ENCODE data around the gene COL8A2. TPM values are rescaled to one million over a fixed set of nuclear protein-coding genes. Genes with fewer than 3 reads are reported as not detected.

COL8A2 gene
- total and polyA plus RNA-seq, 2 donors (not counting 3 experiments of a cell fraction or from before 2014, with no cell fraction given): 1.2 to 1.3 TPM

DNA sequence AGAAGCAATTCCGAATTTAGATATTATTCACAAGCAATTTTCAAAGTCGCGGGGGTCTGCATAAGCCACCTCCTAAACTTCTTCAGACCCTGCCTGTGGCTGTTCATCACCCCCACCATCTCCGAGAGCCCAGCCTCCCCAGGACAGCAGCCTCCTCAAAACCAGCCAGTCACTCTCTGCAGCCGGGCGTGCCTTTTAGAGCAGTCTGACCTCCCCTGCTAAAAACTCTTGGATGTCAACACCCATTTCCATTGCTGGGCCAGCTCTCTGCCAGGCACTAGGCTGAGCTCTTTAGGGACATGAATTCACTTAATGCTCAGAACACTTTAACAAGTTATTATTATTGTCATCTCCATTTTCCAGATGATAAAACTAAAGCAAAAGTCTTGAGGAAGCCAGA, 24.6 kb downstream of the COL8A2 start:
- Histone ChIP-seq H3K4me2 (ENCODE audit: insufficient read depth, low read length) (no peak overlapping the region), H3K27me3 (ENCODE audit: control insufficient read depth in 2 of 2, insufficient read depth in 2 of 2, low read length in 2 of 2) (no peaks in the 10 kb centered on the region)
- no peak for DNase-seq (ENCODE audit: low read depth, low spot score)

More for the DNA sequence above, 24.6 kb downstream of the COL8A2 start:
- H3K4me3 ChIP-seq (replicated peaks in 1 of 3; ENCODE audit: insufficient read depth in 1 of 3, low read depth in 1 of 3, low read length in 3 of 3): no peak overlapping the region
- H3K4me1 ChIP-seq (ENCODE audit: control insufficient read depth, extremely low read depth, insufficient read depth, low read length): no peaks in the 10 kb centered on the region
- intact Hi-C loops (cut with micrococcal nuclease): no loop called here
- H3K9me3 ChIP-seq (replicated peaks; ENCODE audit: control insufficient read depth, insufficient read depth, low read length): no peaks in the 10 kb centered on the region
- no peak for TF ChIP-seq EZH2 (IDR thresholded peaks at IDR 0.05; ENCODE audit: borderline replicate concordance, low read depth, low read length, severe bottlenecking)
- no peak for TF ChIP-seq GATA2 (IDR thresholded peaks at IDR 0.05; ENCODE audit: insufficient read depth, insufficient read length, low read depth, low read length)
- no peak for TF ChIP-seq JUN (IDR thresholded peaks at IDR 0.05; ENCODE audit: borderline replicate concordance, insufficient read depth, insufficient read length, low read depth)
- TF ChIP-seq, protein P1, sequence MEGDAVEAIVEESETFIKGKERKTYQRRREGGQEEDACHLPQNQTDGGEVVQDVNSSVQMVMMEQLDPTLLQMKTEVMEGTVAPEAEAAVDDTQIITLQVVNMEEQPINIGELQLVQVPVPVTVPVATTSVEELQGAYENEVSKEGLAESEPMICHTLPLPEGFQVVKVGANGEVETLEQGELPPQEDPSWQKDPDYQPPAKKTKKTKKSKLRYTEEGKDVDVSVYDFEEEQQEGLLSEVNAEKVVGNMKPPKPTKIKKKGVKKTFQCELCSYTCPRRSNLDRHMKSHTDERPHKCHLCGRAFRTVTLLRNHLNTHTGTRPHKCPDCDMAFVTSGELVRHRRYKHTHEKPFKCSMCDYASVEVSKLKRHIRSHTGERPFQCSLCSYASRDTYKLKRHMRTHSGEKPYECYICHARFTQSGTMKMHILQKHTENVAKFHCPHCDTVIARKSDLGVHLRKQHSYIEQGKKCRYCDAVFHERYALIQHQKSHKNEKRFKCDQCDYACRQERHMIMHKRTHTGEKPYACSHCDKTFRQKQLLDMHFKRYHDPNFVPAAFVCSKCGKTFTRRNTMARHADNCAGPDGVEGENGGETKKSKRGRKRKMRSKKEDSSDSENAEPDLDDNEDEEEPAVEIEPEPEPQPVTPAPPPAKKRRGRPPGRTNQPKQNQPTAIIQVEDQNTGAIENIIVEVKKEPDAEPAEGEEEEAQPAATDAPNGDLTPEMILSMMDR (IDR thresholded peaks at IDR 0.05; ENCODE audit: extremely low read depth in 1 of 2, insufficient read depth in 1 of 2, low read depth in 1 of 2, low read length in 2 of 2): no peak
- TF ChIP-seq, protein P2, sequence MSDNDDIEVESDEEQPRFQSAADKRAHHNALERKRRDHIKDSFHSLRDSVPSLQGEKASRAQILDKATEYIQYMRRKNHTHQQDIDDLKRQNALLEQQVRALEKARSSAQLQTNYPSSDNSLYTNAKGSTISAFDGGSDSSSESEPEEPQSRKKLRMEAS (IDR thresholded peaks at IDR 0.05; ENCODE audit: insufficient read depth, insufficient read length): no peak
- no peak for TF ChIP-seq POLR2A (IDR thresholded peaks at IDR 0.05; ENCODE audit: low read depth, low read length)
- H3K9ac ChIP-seq (replicated peaks; ENCODE audit: extremely low read depth, insufficient read depth, low read length): no peak overlapping the region
- H3K9me1 ChIP-seq (replicated peaks; ENCODE audit: control insufficient read depth, extremely low read depth, insufficient read depth, low read length): no peaks in the 10 kb centered on the region
- FAIRE-seq: no peak
- POLR2A ChIA-PET: no interaction called here
- no TSS peak for BruUV-seq (replicated peaks)
- peaks cover 0 to 2% of the 10 kb centered on the region in 2 experiments for H3K36me3 ChIP-seq (ENCODE audit: control insufficient read depth in 2 of 2, extremely low read depth in 1 of 2, insufficient read depth in 2 of 2, low read length in 2 of 2)
- dilution Hi-C loops (cut with MboI; ENCODE audit: extremely low pct_ligation_motif_present, low sequenced_read_pairs): no loop called here
- CTCF ChIA-PET: interaction anchor here (0.6 to 13.8 kb wide), 9 partner anchors 19 to 269 kb away, joined by 3 to 233 read pairs (median 4); partner anchors contain the start of gene TRAPPC3
- no peaks in the 10 kb centered on the region for H4K20me1 ChIP-seq (replicated peaks; ENCODE audit: control insufficient read depth, extremely low read depth, insufficient read depth, low read length)
- no peak overlapping the region for H2AFZ ChIP-seq (ENCODE audit: low read depth, low read length)
- H3K79me2 ChIP-seq (ENCODE audit: control insufficient read depth, insufficient read depth, low read length): no peaks in the 10 kb centered on the region
- H3K27ac ChIP-seq (ENCODE audit: insufficient read depth, low read depth, low read length): no peak overlapping the region

All from endothelial cell of umbilical vein (primary cell).